ENCODE measurements around the gene LNPK. TPM values are rescaled to one million over a fixed set of nuclear protein-coding genes. Genes with fewer than 3 reads are reported as not detected.

The LNPK gene
- total RNA-seq, 1 experiment from 2014 or later, result 24.1 TPM

DNA sequence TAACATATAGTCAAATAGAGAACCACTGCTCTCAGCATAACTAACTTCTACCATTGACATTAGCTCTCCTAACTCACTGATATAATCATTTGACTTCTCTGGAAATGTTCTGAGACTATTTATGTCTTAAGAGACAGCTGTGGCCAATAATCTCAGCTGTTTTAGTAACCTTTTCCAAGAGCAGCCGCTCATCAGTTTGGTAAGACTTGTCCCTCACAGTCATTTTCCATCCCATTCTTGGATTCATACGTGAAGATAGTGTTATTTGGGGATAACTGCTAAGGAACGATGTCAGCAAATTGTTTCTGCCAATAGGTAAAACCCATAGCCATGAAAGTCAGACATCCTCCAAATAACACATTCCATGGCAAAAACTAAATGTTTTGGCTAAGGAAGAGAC lies 127.8 kb downstream of the LNPK start:
- in situ Hi-C loops (cut with HindIII; ENCODE audit: low pct_unique_long_range_greater_than_20kb, low sequenced_read_pairs), result no loop called here

More for the DNA sequence above, 127.8 kb downstream of the LNPK start:
- DNase-seq (ENCODE audit: low read depth), result no peak

Other genes starting within 250 kb of the LNPK start
- not detected in 2 replicates for gene EVX2, start 81.7 kb upstream of the LNPK start, total RNA-seq (2014; rRNA removed; shearing (Covaris generic); ENCODE audit: low replicate concordance)
- gene HOXD13, start 90.5 kb upstream of the LNPK start, total RNA-seq (2014; rRNA removed; shearing (Covaris generic); ENCODE audit: low replicate concordance), result not detected in 2 replicates
- gene HOXD12, start 97.5 kb upstream of the LNPK start, total RNA-seq (2014; rRNA removed; shearing (Covaris generic); ENCODE audit: low replicate concordance), result not detected in 2 replicates
- 3.7 TPM in 1 of 2 replicates, not detected in the other for gene HOXD11, start 105.0 kb upstream of the LNPK start, total RNA-seq (2014; rRNA removed; shearing (Covaris generic); ENCODE audit: low replicate concordance)
- 4.3 and 8.8 TPM in 2 replicates for gene HOXD10, start 114.5 kb upstream of the LNPK start, total RNA-seq (2014; rRNA removed; shearing (Covaris generic); ENCODE audit: low replicate concordance)
- 9.5 and 13.4 TPM in 2 replicates for gene HOXD9, start 120.5 kb upstream of the LNPK start, total RNA-seq (2014; rRNA removed; shearing (Covaris generic); ENCODE audit: low replicate concordance)
- gene HOXD8, start 127.4 kb upstream of the LNPK start, total RNA-seq (2014; rRNA removed; shearing (Covaris generic); ENCODE audit: low replicate concordance), result 20.0 and 22.0 TPM in 2 replicates
- 0.17 TPM in 1 of 2 replicates, not detected in the other for gene HOXD4, start 149.3 kb upstream of the LNPK start, total RNA-seq (2014; rRNA removed; shearing (Covaris generic); ENCODE audit: low replicate concordance)
- 4.8 and 7.5 TPM in 2 replicates for gene HOXD3, start 155.0 kb upstream of the LNPK start, total RNA-seq (2014; rRNA removed; shearing (Covaris generic); ENCODE audit: low replicate concordance)
- gene HOXD1, start 186.4 kb upstream of the LNPK start, total RNA-seq (2014; rRNA removed; shearing (Covaris generic); ENCODE audit: low replicate concordance), result 2.4 TPM in 1 of 2 replicates, not detected in the other